SK-N-MC (cell line): ENCODE data around the gene DDIAS.

Source experiments
- EZH2 ChIP-seq: fragments of 200-600 bp; sonication (generic); IDR thresholded peaks from one replicate; pipeline ENCODE4 v1.6.1; 2017; ENCODE audit warnings: antibody characterized with exemption
- POLR2AphosphoS5 ChIP-seq: IDR thresholded peaks from 2 replicates; pipeline ENCODE4 v1.6.1; 2012; ENCODE audit warnings: mild to moderate bottlenecking, low read depth, low read length, borderline replicate concordance

DNA sequence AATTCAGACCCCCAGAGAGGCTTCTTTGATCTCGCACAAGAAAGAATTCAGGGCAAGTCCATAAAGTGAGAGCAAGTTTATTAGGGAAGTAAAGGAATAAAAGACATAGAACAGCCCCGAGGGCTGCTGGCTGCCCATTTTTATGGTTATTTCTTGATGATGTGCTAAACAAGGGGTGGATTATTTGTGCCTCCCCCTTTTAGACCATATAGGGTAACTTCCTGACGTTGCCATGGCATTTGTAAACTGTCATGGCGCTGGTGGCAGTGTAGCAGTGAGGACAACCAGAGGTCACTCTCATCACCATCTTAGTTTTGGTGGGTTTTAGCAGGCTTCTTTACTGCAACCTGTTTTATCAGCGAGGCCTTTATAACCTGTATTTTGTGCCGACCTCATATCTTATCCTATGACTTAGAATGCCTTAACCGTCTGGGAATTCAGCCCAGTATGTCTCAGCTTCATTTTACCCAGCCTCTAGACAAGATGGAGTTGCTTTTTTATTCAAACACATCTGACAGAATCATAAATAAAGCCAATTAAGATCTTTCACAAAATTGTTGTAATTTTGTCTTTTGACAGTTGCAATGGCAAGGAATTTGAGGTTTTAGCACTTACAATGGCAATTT is 7.6 kb downstream of the DDIAS start:
- TF ChIP-seq EZH2, result no peak
- TF ChIP-seq POLR2AphosphoS5, result no peak
